ENCODE measurements around the gene PEAK1.

Gene PEAK1

GRCh38 chr15:77171221-77171967 is 248.5 kb downstream of the PEAK1 start:
- no peak overlapping the region for H3K4me2 ChIP-seq (ENCODE audit: low read length, poor library complexity, severe bottlenecking)
- no peak overlapping the region for H3K18ac ChIP-seq (ENCODE audit: low read depth in 1 of 2, low read length in 2 of 2)
- no peaks in the 10 kb centered on the region for H3K27me3 ChIP-seq (ENCODE audit: control insufficient read depth in 1 of 2, insufficient read depth in 1 of 2, low read length in 2 of 2)
- no peak overlapping the region for H2BK120ac ChIP-seq (ENCODE audit: low read depth, low read length)
- no peak overlapping the region for H3K4ac ChIP-seq (ENCODE audit: low read depth in 1 of 2, low read length in 2 of 2)
- H3K14ac ChIP-seq (ENCODE audit: low read length in 2 of 2), result no peak overlapping the region
- no peak overlapping the region for H2AK5ac ChIP-seq (ENCODE audit: low read length, severe bottlenecking)
- no peak overlapping the region for H3K9ac ChIP-seq (ENCODE audit: low read length)
- H4K91ac ChIP-seq (ENCODE audit: low read length), result no peak overlapping the region
- WGBS, result 78% methylated on average over 1 of the region's 2 CpGs
- H3K79me1 ChIP-seq (replicated peaks; ENCODE audit: low read length, poor library complexity, severe bottlenecking), result peaks cover 6% of the 10 kb centered on the region
- peaks cover 0 to 5% of the 10 kb centered on the region in 2 experiments for H3K36me3 ChIP-seq (ENCODE audit: control insufficient read depth in 1 of 2, insufficient read depth in 2 of 2, low read depth in 1 of 2, low read length in 2 of 2)
- no peak overlapping the region for H2BK5ac ChIP-seq (ENCODE audit: low read depth, low read length, poor library complexity, severe bottlenecking)
- H4K8ac ChIP-seq (ENCODE audit: low read length), result no peak overlapping the region
- no peak overlapping the region for H3K23ac ChIP-seq (ENCODE audit: low read length in 2 of 2)
- H3K4me3 ChIP-seq (ENCODE audit: insufficient read depth in 1 of 2, low read depth in 1 of 2, low read length in 2 of 2), result no peak overlapping the region
- no peak overlapping the region for H2AFZ ChIP-seq (ENCODE audit: low read depth, low read length)
- H3K27ac ChIP-seq (ENCODE audit: low read length, poor library complexity, severe bottlenecking), result no peak overlapping the region
- DNase-seq, result no peak
- no peaks in the 10 kb centered on the region for H3K4me1 ChIP-seq (ENCODE audit: control insufficient read depth, insufficient read depth, low read depth, low read length)
- H2BK15ac ChIP-seq (ENCODE audit: low read depth, poor library complexity, severe bottlenecking), result no peak overlapping the region
- H2BK12ac ChIP-seq (ENCODE audit: low read length in 2 of 2), result no peak overlapping the region
- no peaks in the 10 kb centered on the region for H3K9me3 ChIP-seq (ENCODE audit: control insufficient read depth, low read length)

- Histone ChIP-seq H3K36me3 (ENCODE audit: control insufficient read depth in 1 of 2, insufficient read depth in 2 of 2, low read depth in 1 of 2, low read length in 2 of 2) (peaks cover 0 to 3% of the 10 kb centered on the region in 2 experiments), H2BK15ac (ENCODE audit: low read depth, poor library complexity, severe bottlenecking) (no peak overlapping the region), H3K4me1 (ENCODE audit: control insufficient read depth, insufficient read depth, low read depth, low read length) (no peaks in the 10 kb centered on the region), H3K27ac (ENCODE audit: low read length, poor library complexity, severe bottlenecking) (no peak overlapping the region), H3K79me1 (replicated peaks; ENCODE audit: low read length, poor library complexity, severe bottlenecking) (peaks cover 8% of the 10 kb centered on the region), H3K23ac (ENCODE audit: low read length in 2 of 2) (no peak overlapping the region), H2BK12ac (ENCODE audit: low read length in 2 of 2) (no peak overlapping the region), H3K27me3 (ENCODE audit: control insufficient read depth in 1 of 2, insufficient read depth in 1 of 2, low read length in 2 of 2) (no peaks in the 10 kb centered on the region), H2AK5ac (ENCODE audit: low read length, severe bottlenecking) (no peak overlapping the region), H2AFZ (ENCODE audit: low read depth, low read length) (no peak overlapping the region), H3K9ac (ENCODE audit: low read length) (no peak overlapping the region), H4K91ac (ENCODE audit: low read length) (no peak overlapping the region), H2BK5ac (ENCODE audit: low read depth, low read length, poor library complexity, severe bottlenecking) (no peak overlapping the region), H2BK120ac (ENCODE audit: low read depth, low read length) (no peak overlapping the region), H3K9me3 (ENCODE audit: control insufficient read depth, low read length) (no peaks in the 10 kb centered on the region), H3K14ac (ENCODE audit: low read length in 2 of 2) (no peak overlapping the region), H3K4me3 (ENCODE audit: insufficient read depth in 1 of 2, low read depth in 1 of 2, low read length in 2 of 2) (no peak overlapping the region), H3K4ac (ENCODE audit: low read depth in 1 of 2, low read length in 2 of 2) (no peak overlapping the region), H3K18ac (ENCODE audit: low read depth in 1 of 2, low read length in 2 of 2) (no peak overlapping the region), H3K4me2 (ENCODE audit: low read length, poor library complexity, severe bottlenecking) (no peak overlapping the region), H4K8ac (ENCODE audit: low read length) (no peak overlapping the region)
- no peak for DNase-seq
- 98% methylated on average over 3 of the region's 3 CpGs for WGBS
Observed at GRCh38 chr15:77168616-77169015, 251.3 kb downstream of the PEAK1 start.

- H3K4me2 ChIP-seq (ENCODE audit: low read length, poor library complexity, severe bottlenecking), result no peak overlapping the region
- no peak overlapping the region for H3K14ac ChIP-seq (ENCODE audit: low read length in 2 of 2)
- H3K4me1 ChIP-seq (ENCODE audit: control insufficient read depth, insufficient read depth, low read depth, low read length), result no peaks in the 10 kb centered on the region
- no peak overlapping the region for H3K27ac ChIP-seq (ENCODE audit: low read length, poor library complexity, severe bottlenecking)
- no peak overlapping the region for H3K18ac ChIP-seq (ENCODE audit: low read depth in 1 of 2, low read length in 2 of 2)
- no peak for DNase-seq
- no peak overlapping the region for H4K91ac ChIP-seq (ENCODE audit: low read length)
- H2BK15ac ChIP-seq (ENCODE audit: low read depth, poor library complexity, severe bottlenecking), result no peak overlapping the region
- H3K4ac ChIP-seq (ENCODE audit: low read depth in 1 of 2, low read length in 2 of 2), result no peak overlapping the region
- no peak overlapping the region for H3K23ac ChIP-seq (ENCODE audit: low read length in 2 of 2)
- no peak overlapping the region for H2AK5ac ChIP-seq (ENCODE audit: low read length, severe bottlenecking)
- 74% methylated on average over 5 of the region's 5 CpGs for WGBS
- H4K8ac ChIP-seq (ENCODE audit: low read length), result no peak overlapping the region
- H3K27me3 ChIP-seq (ENCODE audit: control insufficient read depth in 1 of 2, insufficient read depth in 1 of 2, low read length in 2 of 2), result no peaks in the 10 kb centered on the region
- H3K9me3 ChIP-seq (ENCODE audit: control insufficient read depth, low read length), result no peaks in the 10 kb centered on the region
- no peak overlapping the region for H2BK5ac ChIP-seq (ENCODE audit: low read depth, low read length, poor library complexity, severe bottlenecking)
- no peak overlapping the region for H3K4me3 ChIP-seq (ENCODE audit: insufficient read depth in 1 of 2, low read depth in 1 of 2, low read length in 2 of 2)
- peaks cover 6% of the 10 kb centered on the region for H3K79me1 ChIP-seq (replicated peaks; ENCODE audit: low read length, poor library complexity, severe bottlenecking)
- no peak overlapping the region for H3K9ac ChIP-seq (ENCODE audit: low read length)
- H2BK12ac ChIP-seq (ENCODE audit: low read length in 2 of 2), result no peak overlapping the region
- H3K36me3 ChIP-seq (ENCODE audit: control insufficient read depth in 1 of 2, insufficient read depth in 2 of 2, low read depth in 1 of 2, low read length in 2 of 2), result peaks cover 0 to 3% of the 10 kb centered on the region in 2 experiments
- H2AFZ ChIP-seq (ENCODE audit: low read depth, low read length), result no peak overlapping the region
- H2BK120ac ChIP-seq (ENCODE audit: low read depth, low read length), result no peak overlapping the region
Observed at GRCh38 chr15:77168141-77168540, 251.8 kb downstream of the PEAK1 start.

DNA sequence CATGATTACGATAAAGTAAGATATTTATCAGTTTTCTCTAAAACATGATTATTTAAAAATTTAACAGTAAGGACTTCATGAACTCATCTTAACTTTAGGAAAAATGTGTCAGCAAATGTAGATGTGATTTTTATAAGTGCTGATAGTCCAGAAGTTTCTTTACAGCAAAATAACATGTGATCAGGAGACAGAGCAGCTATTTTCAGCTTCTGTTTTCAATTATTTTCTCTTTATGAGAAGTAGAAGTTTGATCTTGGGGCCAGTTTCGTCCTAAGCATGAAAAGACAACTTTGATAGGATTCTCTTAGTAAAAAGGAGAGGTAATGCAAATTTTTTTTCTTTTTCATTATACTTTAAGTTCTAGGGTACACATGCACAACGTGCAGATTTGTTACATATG is 252.5 kb downstream of the PEAK1 start:
- Histone ChIP-seq H2AK5ac (ENCODE audit: low read length, severe bottlenecking) (no peak overlapping the region), H3K23ac (ENCODE audit: low read length in 2 of 2) (no peak overlapping the region), H3K27me3 (ENCODE audit: control insufficient read depth in 1 of 2, insufficient read depth in 1 of 2, low read length in 2 of 2) (no peaks in the 10 kb centered on the region), H3K27ac (ENCODE audit: low read length, poor library complexity, severe bottlenecking) (no peak overlapping the region), H3K36me3 (ENCODE audit: control insufficient read depth in 1 of 2, insufficient read depth in 2 of 2, low read depth in 1 of 2, low read length in 2 of 2) (peaks cover 0 to 3% of the 10 kb centered on the region in 2 experiments), H4K8ac (ENCODE audit: low read length) (no peak overlapping the region), H3K14ac (ENCODE audit: low read length in 2 of 2) (no peak overlapping the region), H3K9ac (ENCODE audit: low read length) (no peak overlapping the region), H3K4me1 (ENCODE audit: control insufficient read depth, insufficient read depth, low read depth, low read length) (no peaks in the 10 kb centered on the region), H2BK120ac (ENCODE audit: low read depth, low read length) (no peak overlapping the region), H3K18ac (ENCODE audit: low read depth in 1 of 2, low read length in 2 of 2) (no peak overlapping the region), H2AFZ (ENCODE audit: low read depth, low read length) (no peak overlapping the region), H3K4me3 (ENCODE audit: insufficient read depth in 1 of 2, low read depth in 1 of 2, low read length in 2 of 2) (no peak overlapping the region), H4K91ac (ENCODE audit: low read length) (no peak overlapping the region), H3K4ac (ENCODE audit: low read depth in 1 of 2, low read length in 2 of 2) (no peak overlapping the region), H3K79me1 (replicated peaks; ENCODE audit: low read length, poor library complexity, severe bottlenecking) (peaks cover 6% of the 10 kb centered on the region), H2BK12ac (ENCODE audit: low read length in 2 of 2) (no peak overlapping the region), H3K4me2 (ENCODE audit: low read length, poor library complexity, severe bottlenecking) (no peak overlapping the region), H3K9me3 (ENCODE audit: control insufficient read depth, low read length) (no peaks in the 10 kb centered on the region), H2BK15ac (ENCODE audit: low read depth, poor library complexity, severe bottlenecking) (no peak overlapping the region), H2BK5ac (ENCODE audit: low read depth, low read length, poor library complexity, severe bottlenecking) (no peak overlapping the region)
- 100% methylated on average over 2 of the region's 3 CpGs for WGBS
- DNase-seq, result no peak

Data from mesenchymal stem cell (in vitro differentiated cells and primary cell).